Measurements from ENCODE around the gene CDC14C. TPM values are rescaled to one million over a fixed set of nuclear protein-coding genes. Genes with fewer than 3 reads are reported as not detected.
A peak's percentile ranks its signal among the peaks of the same experiment; 100 is the strongest.
"Not testable (repeated sequence)": the region's sequence is repeated elsewhere in the genome, so short reads cannot be mapped to it uniquely, and the experiment has no call there.

Gene CDC14C
- total RNA-seq (2014; rRNA removed; shearing (Covaris generic)): 0.09 TPM in 1 of 2 replicates, not detected in the other

DNA sequence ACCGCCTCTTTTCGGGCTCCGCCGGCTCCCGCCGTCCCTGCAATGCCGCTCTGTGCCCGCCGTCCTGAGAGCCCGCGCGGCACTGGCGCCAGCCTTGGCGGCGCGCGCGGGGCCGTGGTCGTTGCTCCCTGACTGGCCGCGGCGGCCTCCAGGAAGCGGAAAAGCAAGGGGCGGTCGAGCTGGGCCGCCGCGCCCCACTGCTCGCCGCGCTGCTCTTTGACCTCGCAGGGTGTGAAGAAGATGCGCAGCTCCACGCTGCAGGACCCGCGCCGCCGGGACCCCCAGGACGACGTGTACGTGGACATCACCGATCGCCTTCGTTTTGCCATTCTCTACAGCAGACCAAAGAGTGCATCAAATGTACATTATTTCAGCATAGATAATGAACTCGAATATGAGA lies at the start of gene CDC14C:
Gene CDC14C (plus strand): TSS at position 115 of the 400 bp plus-strand sequence. CDS start 126 bp downstream, at position 241.
- no peak for DNase-seq (ENCODE audit: low spot score)

DNA sequence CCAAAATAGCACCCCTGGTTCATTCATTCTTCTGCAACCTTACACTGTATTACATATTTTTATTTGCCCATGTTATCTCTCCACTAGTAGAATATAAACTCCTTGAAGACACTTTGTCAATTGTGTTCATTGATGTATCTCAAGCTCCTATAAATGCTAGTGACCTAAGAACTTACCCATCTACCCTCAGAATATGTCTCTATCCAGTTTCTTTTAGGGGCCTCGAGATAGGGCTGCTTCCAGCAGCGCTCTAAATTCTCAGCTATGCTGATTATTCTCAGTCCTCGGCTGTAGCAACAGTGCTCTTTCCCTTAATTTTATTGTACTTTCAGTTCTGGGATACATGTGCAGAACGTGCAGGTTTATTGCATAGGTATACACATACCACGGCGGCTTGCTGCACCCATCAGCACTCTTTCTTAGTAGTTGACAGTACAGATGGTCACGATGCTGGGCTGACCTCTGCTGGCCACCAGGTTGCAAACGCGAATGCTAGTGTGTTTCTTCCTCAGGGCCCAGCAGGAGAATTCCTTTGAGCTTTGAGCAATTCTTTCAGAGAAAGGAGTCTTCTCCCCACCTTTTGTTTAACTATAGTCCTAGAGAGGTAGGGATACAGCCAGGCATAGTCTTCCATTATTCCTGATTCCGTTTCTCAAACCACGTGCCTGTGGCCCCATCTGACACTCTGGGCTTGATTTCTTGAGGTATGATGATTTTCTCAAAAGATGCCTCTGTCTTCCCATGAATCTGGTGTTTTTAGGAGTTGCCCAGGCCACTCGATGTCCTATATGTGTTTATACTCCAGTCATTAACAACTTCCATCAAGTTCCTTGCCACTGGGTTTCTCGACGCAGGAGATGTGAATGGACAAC lies 49.1 kb upstream of the CDC14C start:
- peak; percentile 68 for DNase-seq (ENCODE audit: low spot score)

DNA sequence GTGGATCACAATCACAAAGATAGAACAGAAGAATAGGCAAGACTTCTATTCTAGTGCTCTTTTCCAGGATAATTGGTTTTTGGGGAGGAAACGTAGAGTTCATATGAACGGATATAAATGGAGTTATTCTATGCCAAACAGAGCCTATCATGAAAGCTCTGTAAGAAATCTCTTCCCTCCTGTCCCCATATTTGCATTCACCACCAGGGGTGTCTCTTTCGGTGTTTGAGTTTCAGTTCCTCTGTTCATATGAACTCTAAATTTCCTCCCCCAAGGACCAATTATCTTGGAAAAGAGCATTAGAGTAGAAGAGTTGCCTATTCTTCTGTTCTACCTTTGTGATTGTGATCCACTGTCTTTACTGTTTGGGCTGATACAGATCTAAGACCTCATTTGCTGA lies 48.3 kb upstream of the CDC14C start:
- no peak for DNase-seq (ENCODE audit: low spot score)

DNA sequence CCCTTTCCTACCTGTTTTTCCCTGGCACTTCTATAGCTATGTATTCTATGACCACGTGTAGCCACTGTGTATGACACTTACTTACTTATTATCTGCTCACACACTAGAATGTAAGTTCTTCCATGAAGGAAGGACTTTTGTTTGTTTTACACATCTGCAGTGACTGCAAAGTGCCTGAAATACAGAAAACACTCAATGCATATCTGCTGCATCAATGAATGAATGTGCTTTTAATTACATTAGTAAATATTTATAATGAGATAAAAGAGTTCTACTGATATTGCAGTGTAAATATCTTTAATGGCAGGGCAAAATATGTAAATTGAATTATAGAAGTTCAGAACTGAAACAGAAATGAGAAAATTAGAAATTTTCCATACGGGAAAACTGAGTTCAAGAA lies 43.5 kb upstream of the CDC14C start:
- no peak for DNase-seq (ENCODE audit: low spot score)

DNA sequence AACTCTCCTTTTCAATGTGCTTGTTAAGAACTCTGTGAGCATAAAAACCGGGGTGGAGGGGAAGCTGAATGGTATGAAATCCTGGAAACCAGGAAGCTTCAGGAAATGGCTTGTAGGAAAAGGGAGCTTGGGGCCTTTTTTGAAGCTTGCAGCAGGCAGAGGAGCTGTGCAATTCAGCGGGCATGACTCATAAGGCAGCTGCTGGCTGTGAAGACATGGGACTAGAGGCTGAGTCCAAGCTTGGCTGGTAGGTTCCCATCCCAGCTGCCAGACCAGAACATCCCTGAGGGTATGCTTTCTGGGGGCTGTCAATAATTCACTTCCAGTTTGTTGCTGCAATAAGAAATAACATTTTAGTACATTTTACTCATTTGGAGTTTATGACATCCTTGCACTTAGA lies 36.8 kb upstream of the CDC14C start:
- peak; percentile 76 for DNase-seq (ENCODE audit: low spot score)

DNA sequence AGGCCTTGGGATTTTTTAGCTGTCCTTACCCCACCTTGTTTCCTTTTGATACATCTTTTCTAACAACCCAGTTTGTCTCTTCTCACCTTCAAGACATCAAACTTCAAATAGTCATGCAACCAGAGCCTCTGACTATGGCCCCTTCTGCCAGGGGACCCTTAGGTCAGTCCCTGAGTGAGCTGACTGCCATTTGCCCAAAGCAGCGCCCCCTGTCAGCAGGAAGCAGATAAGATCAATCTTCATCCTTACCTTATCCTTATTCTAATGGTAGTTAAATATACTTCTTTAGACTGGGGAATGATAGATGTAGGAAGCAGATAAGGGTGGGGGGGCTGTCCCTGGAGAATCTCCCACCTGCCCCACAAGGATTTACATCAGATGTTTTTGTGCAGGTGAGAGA lies 29.8 kb upstream of the CDC14C start:
- DNase-seq (ENCODE audit: low spot score): no peak

DNA sequence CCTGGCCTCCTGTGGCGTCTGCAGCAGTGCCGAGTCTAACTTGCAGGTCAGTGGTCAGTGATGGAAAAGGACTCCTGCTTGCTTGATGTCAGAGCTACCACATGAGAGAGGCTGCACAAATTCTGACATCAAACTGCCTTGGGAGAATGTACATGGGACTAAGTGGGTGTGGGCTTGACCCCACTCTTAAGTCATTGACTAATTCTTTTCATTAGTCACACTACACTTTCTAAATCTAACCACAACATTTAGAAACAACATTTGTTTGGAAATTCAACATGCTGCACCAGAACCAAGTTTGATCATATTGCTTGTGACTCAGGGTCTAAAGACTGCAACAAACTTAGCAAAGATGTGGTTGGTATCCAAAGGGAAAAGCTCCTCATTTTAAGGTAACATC lies 24.4 kb upstream of the CDC14C start:
- peak; percentile 44 for DNase-seq (ENCODE audit: low spot score)

DNA sequence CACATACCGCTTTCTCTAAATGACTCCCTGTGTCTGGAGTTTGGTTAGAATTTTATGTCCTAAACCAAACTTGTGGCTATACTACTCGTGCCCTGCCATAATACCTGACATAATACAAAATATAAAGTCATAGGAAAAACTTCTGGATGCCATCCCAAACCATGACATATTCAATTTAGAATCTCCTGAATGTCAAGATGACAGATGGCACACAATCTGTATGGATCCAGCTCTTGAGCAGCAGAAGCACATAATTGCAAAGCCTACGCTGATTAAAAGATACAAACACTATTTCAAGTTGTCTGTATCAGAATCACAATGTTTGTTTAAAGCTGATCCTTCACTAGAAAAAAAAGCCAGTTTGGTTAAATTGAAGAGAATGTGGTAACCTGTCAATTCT lies 22.4 kb upstream of the CDC14C start:
- no peak for DNase-seq (ENCODE audit: low spot score)

DNA sequence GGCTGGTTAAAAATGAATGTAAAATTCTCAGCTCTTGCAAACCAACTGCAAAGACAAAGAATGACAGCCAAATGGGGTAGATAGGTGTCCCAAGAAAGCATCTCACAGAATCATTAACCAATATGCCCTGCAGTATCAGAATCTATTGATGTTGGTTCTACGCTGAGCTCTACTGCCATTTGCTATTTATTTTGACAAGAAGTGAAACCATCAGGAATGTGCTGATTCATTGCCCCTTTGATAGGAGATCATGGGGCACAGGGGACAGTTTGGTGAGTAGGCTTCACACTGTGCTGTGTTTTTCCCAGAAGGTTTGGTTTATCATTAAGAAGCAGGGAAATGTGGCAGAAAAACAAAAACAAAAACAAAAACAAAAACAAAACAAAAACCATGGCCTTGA lies 19.4 kb upstream of the CDC14C start:
- no peak for DNase-seq (ENCODE audit: low spot score)

DNA sequence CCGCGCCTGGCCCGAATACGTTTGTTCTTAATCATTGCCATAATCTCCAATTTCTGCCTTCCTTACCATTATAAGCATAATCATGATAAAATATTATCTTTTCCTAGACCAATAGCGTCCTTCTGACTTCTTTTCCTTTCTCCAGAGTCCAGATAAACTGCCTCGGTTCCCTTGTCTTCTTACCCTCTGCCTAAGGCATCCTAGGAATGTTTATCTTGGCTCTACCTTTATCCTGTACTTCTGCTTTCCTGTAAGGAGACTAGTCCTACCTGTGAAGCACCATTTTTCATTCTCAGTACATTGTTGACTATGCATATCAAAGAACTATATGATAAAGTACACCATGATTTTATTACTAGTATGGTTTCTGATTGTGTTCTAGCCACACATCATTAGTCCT lies 18.7 kb upstream of the CDC14C start:
- DNase-seq (ENCODE audit: low spot score): not testable (repeated sequence)

DNA sequence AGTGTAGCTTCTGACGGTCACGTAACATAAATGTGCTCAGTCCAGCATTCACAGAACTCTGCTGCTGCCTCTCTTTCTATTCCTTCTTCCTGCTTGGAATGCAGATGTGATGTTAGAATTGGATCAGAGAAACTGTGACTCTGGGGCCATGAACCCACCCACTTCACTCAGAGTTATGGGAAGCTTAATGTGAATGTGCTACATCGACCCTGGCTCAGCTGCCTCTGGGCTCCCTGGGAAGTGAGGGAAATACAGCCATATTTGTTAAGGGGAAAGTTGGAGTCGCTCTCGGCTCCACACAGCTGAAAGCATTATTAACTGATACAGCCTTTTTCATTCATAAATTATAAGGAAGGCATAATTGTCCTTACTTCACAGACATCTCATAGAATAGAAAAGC lies 14.5 kb upstream of the CDC14C start:
- DNase-seq (ENCODE audit: low spot score): not testable (repeated sequence)

DNA sequence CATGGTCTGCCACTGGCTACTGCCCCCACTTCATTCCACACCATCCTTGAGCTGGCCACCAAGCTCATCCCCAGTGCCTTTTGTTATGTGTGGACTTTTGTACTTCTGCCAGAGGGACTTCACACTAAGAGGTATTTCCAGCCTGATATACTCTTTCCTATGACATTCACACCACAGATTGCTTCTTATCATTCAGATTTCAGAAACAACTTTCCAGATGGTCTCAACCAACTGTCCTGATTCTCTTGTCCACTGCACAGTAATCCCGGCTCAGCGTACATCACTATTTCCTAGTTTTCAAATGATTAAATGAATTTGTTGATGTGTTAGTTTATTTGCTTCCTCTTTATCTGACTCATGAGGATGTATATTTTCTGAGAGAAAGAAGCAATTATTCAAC lies 7.1 kb downstream of the CDC14C start:
- DNase-seq (ENCODE audit: low spot score): no peak

DNA sequence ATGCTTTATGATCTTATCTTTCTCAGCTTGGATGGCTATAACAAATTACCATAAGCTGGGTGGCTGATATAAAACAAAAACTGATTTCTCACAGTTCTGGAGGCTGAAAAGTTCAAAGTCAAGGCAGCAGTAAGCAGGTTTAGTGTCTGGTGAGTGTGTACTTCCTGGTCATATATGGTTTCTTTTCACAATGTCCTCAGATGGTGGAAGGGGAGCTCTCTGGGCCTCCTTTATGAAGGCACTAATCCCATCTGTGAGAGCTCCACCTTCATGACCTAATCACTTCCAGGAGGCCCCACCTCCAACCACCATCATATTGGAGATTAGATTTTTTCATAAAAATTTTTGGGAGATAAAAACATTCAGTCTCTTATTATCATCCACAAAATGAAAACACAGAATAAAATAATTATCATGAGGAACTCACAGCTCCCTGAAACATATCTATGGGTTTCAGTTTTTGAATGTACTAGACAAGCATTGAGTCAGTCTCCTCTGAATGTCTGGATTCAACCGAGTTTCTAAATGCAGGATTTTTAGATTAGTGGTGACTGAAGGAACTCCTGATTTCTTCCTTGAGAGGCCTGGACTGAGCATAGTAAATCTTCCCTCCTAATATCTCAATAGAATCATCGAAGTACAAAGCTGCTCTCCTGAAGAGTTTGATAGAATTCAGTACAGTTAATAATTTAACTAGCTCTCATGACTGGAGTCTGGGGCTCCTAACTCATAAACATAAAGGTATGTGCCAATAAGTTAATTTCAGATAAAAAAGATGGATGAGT lies 8.0 kb downstream of the CDC14C start:
- DNase-seq (ENCODE audit: low spot score): no peak

DNA sequence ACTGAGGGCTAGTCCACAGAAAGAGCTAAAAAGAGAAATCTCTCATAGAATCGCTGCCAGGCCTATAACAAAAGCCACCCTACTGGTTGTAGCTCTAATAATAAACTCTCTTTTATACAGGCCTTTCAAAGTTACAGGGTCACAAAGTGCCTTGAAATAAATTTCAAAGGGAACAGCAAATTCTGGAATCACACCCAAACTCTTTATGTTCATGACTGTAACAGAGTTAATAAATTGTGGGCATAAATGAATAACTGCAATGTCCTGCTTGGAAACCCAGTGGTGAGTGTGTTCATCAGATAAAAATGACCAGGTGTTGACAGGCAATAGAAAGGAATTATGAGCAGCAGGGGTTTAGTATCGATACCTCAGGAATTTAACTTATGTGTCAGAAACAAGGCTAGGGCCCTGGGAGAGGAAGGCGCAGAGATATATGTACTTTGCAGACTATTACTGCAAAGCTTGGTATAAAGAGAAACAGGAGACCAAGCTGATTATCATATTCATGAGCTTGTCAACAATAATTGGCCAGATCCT lies 9.3 kb downstream of the CDC14C start:
- no peak for DNase-seq (ENCODE audit: low spot score)

DNA sequence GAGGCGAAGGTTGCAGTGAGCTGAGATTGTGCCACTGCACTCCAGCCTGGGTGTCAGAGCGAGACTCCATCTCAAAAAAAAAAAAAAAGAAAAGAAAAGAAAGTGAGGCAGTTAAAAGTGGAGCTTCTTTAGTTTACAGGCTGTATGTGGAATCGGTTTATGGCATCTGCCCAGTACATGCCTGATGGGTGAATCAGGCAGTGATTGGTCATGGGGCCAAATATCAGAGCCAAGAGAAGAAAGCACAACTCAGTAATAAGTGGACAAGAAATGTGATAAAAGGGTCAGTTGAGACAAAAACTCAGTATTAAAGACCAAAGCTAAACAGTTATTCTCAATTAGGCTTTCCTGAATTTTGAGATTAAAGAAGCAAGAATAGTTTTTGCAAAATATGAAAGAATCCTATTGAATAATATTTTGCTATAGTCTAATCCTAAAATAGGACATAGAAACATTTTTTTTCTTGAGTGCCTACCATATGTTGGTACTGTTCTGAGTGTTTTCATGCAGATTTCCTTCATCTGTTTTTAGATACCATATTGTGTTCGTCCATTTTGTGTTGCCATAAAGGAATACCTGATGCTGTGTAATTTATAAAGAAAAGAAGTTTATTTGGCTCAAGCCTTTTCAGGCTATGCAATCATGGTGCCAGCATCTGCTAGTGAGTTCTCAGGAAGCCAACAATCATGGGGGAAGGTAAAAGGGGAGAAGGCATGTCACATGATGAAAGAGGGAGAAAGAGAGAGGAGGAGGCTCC lies 14.4 kb downstream of the CDC14C start:
- DNase-seq (ENCODE audit: low spot score): peak; percentile 83

DNA sequence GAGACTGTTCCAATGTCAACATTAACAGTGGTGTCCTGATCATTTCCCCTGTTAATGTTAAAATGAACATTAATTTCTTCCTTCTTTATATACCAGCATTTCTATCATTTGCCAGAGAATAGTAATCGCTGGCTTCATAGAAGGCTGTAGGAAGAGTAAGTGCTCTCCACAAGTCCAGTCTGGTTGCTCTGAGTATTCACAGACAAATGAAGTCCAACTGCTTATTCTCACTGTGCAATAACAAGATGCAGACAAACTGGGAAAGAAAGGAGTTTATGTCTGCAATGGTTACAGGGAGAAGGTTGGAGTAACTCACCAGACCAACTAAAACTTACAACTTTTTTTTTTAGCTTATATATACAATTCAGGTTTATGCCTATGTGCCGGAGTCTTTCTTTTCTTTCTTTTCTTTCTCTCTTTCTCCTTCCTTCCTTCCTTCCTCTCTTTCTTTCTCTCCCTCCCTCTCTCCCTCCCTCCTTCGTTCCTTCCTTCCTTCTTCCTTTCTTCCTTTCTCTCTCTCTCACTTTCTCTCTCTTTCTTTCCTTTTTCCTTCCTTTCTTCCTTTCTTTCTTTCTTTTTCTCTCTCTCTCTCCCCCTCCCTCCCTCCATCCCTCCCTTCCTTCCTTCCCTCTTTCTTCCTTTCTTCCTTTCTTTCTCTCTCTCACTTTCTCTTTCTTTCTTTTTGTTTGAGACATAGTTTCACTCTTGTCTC lies 19.1 kb downstream of the CDC14C start:
- no peak for DNase-seq (ENCODE audit: low spot score)

DNA sequence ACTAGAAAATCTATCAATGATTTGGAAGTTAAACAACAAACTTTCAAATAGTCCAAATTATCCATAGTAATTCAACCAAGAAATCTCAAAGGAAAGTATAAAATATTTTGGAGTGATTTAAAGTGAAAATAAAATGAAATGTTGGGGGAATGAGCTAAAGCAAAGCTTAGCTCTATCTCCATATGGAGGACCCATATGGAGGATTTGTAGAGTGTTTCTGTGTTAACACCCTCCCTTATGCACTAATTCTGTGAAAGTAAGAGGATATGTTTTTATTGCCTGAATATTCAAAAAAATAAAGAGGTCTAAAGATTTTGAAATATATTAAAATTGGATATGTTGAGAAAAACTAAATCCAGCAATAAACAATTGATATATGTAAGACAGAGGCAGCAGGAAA lies 31.6 kb downstream of the CDC14C start:
- DNase-seq (ENCODE audit: low spot score): no peak

DNA sequence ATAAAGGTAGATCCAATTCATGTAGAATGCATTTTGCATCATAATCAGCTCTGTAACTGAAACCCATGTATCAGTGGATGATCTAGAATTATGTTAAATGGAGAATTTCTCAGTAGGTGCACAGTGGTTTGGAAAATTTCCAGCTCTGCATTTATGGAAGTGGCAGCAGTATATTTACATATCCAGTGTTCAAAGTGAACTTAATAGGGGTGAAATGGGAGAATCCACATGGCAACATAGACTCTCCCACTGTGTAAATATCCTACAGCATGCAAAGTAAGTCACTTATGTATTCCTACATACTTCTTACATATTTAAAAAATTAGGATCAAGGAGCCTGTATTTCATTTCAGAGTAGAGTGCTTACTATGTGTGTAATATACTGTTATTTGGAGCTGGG lies 35.3 kb downstream of the CDC14C start:
- no peak for DNase-seq (ENCODE audit: low spot score)

DNA sequence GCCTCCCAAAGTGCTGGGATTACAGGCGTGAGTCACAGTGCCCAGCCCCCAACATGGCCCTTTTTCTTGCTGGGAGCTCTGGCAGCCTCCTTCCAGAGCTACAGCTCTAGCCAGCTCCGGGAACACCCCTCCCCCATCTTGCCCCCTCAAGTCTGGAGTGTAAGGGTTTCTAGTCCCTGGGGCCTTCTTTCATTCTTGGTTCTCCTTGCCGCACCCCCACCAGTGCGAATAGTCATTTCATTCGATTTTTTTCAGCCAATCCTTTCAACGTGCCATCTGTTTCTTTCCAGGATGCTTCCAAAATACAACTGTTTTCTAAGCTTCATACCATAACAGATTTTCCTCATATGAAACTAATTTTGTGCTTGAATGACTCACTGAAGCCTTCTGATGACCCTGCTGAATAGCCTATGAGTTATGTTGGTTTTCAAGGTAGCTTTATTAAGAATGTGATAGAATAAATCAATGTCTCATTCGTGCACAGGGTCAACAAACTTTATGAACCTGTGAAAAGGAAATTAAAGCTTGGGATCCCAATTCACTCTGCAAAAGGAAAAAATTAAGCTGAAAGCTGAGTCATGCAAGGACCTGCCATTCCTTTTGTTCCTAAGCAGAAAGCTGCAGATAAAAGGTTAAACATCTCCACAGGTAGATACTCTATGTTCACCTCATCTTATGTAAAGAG lies 38.6 kb downstream of the CDC14C start:
- peak; percentile 58 for DNase-seq (ENCODE audit: low spot score)

DNA sequence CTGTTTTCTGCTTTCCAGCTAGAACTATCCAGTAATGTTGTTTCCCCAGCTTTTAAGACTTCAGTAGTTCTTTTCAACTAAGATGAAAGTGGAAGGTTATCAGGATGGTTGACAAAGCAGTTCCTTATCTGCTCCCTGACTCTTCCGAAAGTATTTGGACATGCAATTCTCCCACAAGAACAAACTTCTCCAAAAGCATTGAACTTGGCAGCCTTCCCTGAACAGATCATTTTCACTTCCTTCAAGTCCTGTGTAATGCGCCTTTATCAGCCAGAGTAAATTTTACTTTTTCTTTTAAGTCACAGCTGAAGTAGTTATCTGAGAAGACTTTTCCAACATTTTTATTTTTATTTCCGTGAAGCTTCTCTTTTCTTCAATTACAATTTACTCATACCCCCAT lies 39.7 kb downstream of the CDC14C start:
- DNase-seq (ENCODE audit: low spot score): peak; percentile 28

DNA sequence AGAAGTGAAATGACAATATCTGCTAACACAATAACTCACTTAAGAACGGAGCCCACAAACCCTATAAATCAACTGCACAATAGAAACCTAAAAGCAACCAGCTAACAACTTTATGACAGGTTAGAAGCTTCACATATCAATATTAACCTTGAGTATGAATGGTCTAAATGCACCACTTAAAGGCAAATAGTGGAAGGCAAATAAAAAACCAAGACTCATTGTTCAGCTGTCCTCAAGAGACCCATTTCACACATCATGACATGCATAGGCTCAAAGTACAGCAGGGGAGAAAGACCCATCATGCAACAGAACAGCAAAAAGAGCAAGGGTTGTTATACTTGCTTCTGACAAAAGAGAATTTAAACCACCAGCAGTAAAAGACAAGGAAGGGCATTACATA lies 46.8 kb downstream of the CDC14C start:
- no peak for DNase-seq (ENCODE audit: low spot score)
